GM12878 (cell line): ENCODE measurements around the gene TUNAR.

ENCODE experiments used
- CEBPB ChIP-seq, 2 experiments: fragments of 150-350 bp in 1 of 2; IDR thresholded peaks; 2 replicates each; pipeline ENCODE4 v1.6.1; 2012 to 2014; ENCODE audit warnings: low read depth in 2 of 2, low read length in 2 of 2, borderline replicate concordance in 1 of 2, inconsistent platforms in 1 of 2
- KLF5 ChIP-seq: fragments of 450-650 bp; IDR thresholded peaks from 2 replicates; pipeline ENCODE4 v1.6.1; 2014; ENCODE audit warnings: mild to moderate bottlenecking; ENCODE audit not compliant: partially characterized antibody
- RCOR1 ChIP-seq: conservative IDR thresholded peaks from 2 replicates; pipeline ENCODE4 v1.6.1; 2012; ENCODE audit warnings: low read depth, low read length, improper control_type of control experiment
- TAF1 ChIP-seq: IDR thresholded peaks from 2 replicates; pipeline ENCODE4 v1.6.1; 2011; ENCODE audit warnings: mild to moderate bottlenecking, low read depth, low read length, borderline replicate concordance
- TF ChIP-seq, protein P1 (sequence below): IDR thresholded peaks from 2 replicates; pipeline ENCODE4 v1.6.1; 2012; ENCODE audit warnings: low read depth, low read length, improper control_type of control experiment
- TF ChIP-seq, protein P2 (sequence below), 3 experiments: IDR thresholded peaks in 2 of 3; conservative IDR thresholded peaks in 1 of 3; 2 replicates each; pipeline ENCODE4 v1.5.1; 2011; ENCODE audit warnings: low read depth in 3 of 3, low read length in 3 of 3, mild to moderate bottlenecking in 3 of 3, control low read depth in 2 of 3, moderate library complexity in 2 of 3, inconsistent platforms in 1 of 3, mixed read lengths in 1 of 3; ENCODE audit not compliant: control insufficient read depth in 2 of 3, insufficient read depth in 1 of 3; ENCODE audit errors: extremely low read depth in 1 of 3
- TF ChIP-seq, protein P3 (sequence below): IDR thresholded peaks from 2 replicates; pipeline ENCODE4 v1.6.1; 2011; ENCODE audit warnings: low read depth, low read length, improper control_type of control experiment, borderline replicate concordance

- TF ChIP-seq, protein P1, sequence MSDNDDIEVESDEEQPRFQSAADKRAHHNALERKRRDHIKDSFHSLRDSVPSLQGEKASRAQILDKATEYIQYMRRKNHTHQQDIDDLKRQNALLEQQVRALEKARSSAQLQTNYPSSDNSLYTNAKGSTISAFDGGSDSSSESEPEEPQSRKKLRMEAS = no peak
- TF ChIP-seq CEBPB (IDR thresholded peaks at IDR 0.05; ENCODE audit: borderline replicate concordance in 1 of 2, low read depth in 2 of 2, low read length in 2 of 2) (no peak), KLF5 (no peak), TAF1 (no peak), RCOR1 (no peak)
- TF ChIP-seq, protein P2, sequence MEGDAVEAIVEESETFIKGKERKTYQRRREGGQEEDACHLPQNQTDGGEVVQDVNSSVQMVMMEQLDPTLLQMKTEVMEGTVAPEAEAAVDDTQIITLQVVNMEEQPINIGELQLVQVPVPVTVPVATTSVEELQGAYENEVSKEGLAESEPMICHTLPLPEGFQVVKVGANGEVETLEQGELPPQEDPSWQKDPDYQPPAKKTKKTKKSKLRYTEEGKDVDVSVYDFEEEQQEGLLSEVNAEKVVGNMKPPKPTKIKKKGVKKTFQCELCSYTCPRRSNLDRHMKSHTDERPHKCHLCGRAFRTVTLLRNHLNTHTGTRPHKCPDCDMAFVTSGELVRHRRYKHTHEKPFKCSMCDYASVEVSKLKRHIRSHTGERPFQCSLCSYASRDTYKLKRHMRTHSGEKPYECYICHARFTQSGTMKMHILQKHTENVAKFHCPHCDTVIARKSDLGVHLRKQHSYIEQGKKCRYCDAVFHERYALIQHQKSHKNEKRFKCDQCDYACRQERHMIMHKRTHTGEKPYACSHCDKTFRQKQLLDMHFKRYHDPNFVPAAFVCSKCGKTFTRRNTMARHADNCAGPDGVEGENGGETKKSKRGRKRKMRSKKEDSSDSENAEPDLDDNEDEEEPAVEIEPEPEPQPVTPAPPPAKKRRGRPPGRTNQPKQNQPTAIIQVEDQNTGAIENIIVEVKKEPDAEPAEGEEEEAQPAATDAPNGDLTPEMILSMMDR (IDR thresholded peaks at IDR 0.05 in 2 of 3, conservative IDR thresholded peaks at IDR 0.05 in 1 of 3; ENCODE audit: control insufficient read depth in 2 of 3, extremely low read depth in 1 of 3, insufficient read depth in 1 of 3, low read depth in 3 of 3, low read length in 3 of 3) = no peak
- TF ChIP-seq, protein P3, sequence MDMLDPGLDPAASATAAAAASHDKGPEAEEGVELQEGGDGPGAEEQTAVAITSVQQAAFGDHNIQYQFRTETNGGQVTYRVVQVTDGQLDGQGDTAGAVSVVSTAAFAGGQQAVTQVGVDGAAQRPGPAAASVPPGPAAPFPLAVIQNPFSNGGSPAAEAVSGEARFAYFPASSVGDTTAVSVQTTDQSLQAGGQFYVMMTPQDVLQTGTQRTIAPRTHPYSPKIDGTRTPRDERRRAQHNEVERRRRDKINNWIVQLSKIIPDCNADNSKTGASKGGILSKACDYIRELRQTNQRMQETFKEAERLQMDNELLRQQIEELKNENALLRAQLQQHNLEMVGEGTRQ = no peak
Measured at GRCh38 chr14:95911456-95911855, 34.8 kb downstream of the TUNAR start.
